Transverse colon (tissue), 4 donors: ENCODE data around the gene GALNT6. TPM values are rescaled to one million over a fixed set of nuclear protein-coding genes. Genes with fewer than 3 reads are reported as not detected.
A peak's percentile ranks its signal among the peaks of the same experiment; 100 is the strongest.

Source experiments
- DNase-seq: peaks from one replicate; pipeline ENCODE4 v3.0.0-alpha.2; 2019
- H3K27ac ChIP-seq, 4 donors: fragments of 200-600 bp; sonication (generic); 2 replicates each; pipeline ENCODE4 v1.5.1; 2016 to 2018; ENCODE audit warnings: inconsistent platforms in 4 of 4
- H3K27me3 ChIP-seq: fragments of 200-600 bp; sonication (generic); 2 replicates; pipeline ENCODE4 v1.5.1; 2017; ENCODE audit warnings: inconsistent platforms
- H3K36me3 ChIP-seq, 4 donors: fragments of 200-600 bp; sonication (generic); 2 replicates each; pipeline ENCODE4 v1.5.1; 2017 to 2019; ENCODE audit warnings: inconsistent platforms in 4 of 4
- H3K4me1 ChIP-seq, 4 donors: fragments of 200-600 bp; sonication (generic); 2 replicates each; pipeline ENCODE4 v1.5.1; 2017 to 2020; ENCODE audit warnings: inconsistent platforms in 4 of 4
- H3K4me3 ChIP-seq, 4 donors: fragments of 200-600 bp; sonication (generic); 1 replicate in 1 of 4; 2 replicates in 3 of 4; pipeline versions ENCODE4 v1.5.1 to v1.6.1; 2017 to 2019; ENCODE audit warnings: inconsistent platforms in 4 of 4
- H3K9me3 ChIP-seq, 2 donors: fragments of 200-600 bp; sonication (generic); 2 replicates each; pipeline ENCODE4 v1.5.1; 2017 to 2019; ENCODE audit warnings: inconsistent platforms in 2 of 2
- CTCF ChIP-seq, 5 experiments: fragments of 200-600 bp in 3 of 5; fragments of 450-650 bp in 2 of 5; sonication (generic) in 3 of 5; IDR thresholded peaks; 1 replicate in 2 of 5; 2 replicates in 3 of 5; pipeline ENCODE4 v1.5.1; 2016 to 2017; ENCODE audit warnings: antibody characterized with exemption in 5 of 5, inconsistent platforms in 3 of 5, mild to moderate bottlenecking in 2 of 5, moderate library complexity in 1 of 5
- EP300 ChIP-seq: sonication (generic); formaldehyde crosslinking; IDR thresholded peaks from one replicate; pipeline ENCODE4 v1.6.1; 2017; ENCODE audit warnings: antibody characterized with exemption, low read depth
- POLR2A ChIP-seq: fragments of 450-650 bp; IDR thresholded peaks from one replicate; pipeline ENCODE4 v1.6.1; 2016; ENCODE audit warnings: antibody characterized with exemption, mild to moderate bottlenecking, moderate library complexity
- POLR2AphosphoS5 ChIP-seq, 3 donors: sonication (generic); formaldehyde crosslinking; IDR thresholded peaks; one replicate each; pipeline ENCODE4 v1.6.1; 2016; ENCODE audit warnings: antibody characterized with exemption in 3 of 3
- WGBS, 2 donors: methylation state at CpG; one replicate each; pipeline ENCODE4 v1.1.5; 2018; ENCODE audit warnings: low coverage in 1 of 2; 5-methylcytosine and 5-hydroxymethylcytosine counted together
- in situ Hi-C, 4 donors: fragments of 200-750 bp; cut with MboI; loops; one replicate each; pipeline versions ENCODE4 v1.15.0 to v1.15.1; 2017; ENCODE audit warnings: low sequenced_read_pairs in 3 of 4, low pct_ligation_motif_present in 1 of 4, low pct_unique_long_range_greater_than_20kb in 1 of 4
- intact Hi-C: fragments of 100-400 bp; cut with DNase I; formaldehyde crosslinking; loops from one replicate; pipeline ENCODE4 v1.15.1; 2023; ENCODE audit warnings: low total_unique reads
- total RNA-seq, 4 donors: library from RNA; depleted of rRNA; stranded (reverse); fragments of >200 nt; gene quantifications; one replicate each; pipeline ENCODE4 v1.1.0, GENCODE V29; 2016

GALNT6 gene
- total RNA-seq, 4 donors from 2014 or later = 17.5 to 52.7 (median 26.8) TPM

- DNase-seq = peak; percentile 41
- no peaks in the 10 kb centered on the region for H3K36me3 ChIP-seq
- H3K4me3 ChIP-seq = peak overlapping the region; percentile 43 to 70 (median 65)
- intact Hi-C loops (no loop called here), in situ Hi-C loops (no loop called here)
- 25% methylated on average over 8 of the region's 8 CpGs; no CpG with 5 or more reads in 1 of the 2 donors for WGBS, 2 donors
- H3K9me3 ChIP-seq = no peaks in the 10 kb centered on the region
- H3K27me3 ChIP-seq = peaks cover 7% of the 10 kb centered on the region
- H3K27ac ChIP-seq = peak overlapping the region; percentile 69 to 76 (median 73)
- peaks cover 0 to 37% (median 24%) of the 10 kb centered on the region in 4 donors for H3K4me1 ChIP-seq
- TF ChIP-seq EP300 (no peak), POLR2AphosphoS5 (IDR thresholded peaks at IDR 0.05) (no peak), POLR2A (no peak), CTCF (IDR thresholded peaks at IDR 0.05) (peak in 1 of 5 experiments; percentile 19)
These were observed 319 bp downstream of the GALNT6 start for GRCh38 chr12:51390891-51391282.

GRCh38 chr12:51390457-51390856, 749 bp downstream of the GALNT6 start:
- H3K27ac ChIP-seq = peak overlapping the region in 2 of 4 donors; percentile 69 to 73
- H3K27me3 ChIP-seq = peaks cover 7% of the 10 kb centered on the region
- intact Hi-C loops (no loop called here), in situ Hi-C loops (no loop called here)
- peaks cover 0 to 37% (median 24%) of the 10 kb centered on the region in 4 donors for H3K4me1 ChIP-seq
- no peaks in the 10 kb centered on the region for H3K9me3 ChIP-seq
- H3K36me3 ChIP-seq = no peaks in the 10 kb centered on the region
- H3K4me3 ChIP-seq = no peak overlapping the region
- DNase-seq = no peak
- TF ChIP-seq POLR2A (no peak), POLR2AphosphoS5 (IDR thresholded peaks at IDR 0.05) (no peak), EP300 (no peak), CTCF (IDR thresholded peaks at IDR 0.05) (no peak)
- 33 to 75% methylated on average over 1 to 6 of the region's 6 CpGs for WGBS, 2 donors

- Histone ChIP-seq H3K4me1 (peaks cover 0 to 37% (median 24%) of the 10 kb centered on the region in 4 donors), H3K27me3 (peaks cover 7% of the 10 kb centered on the region), H3K9me3 (no peaks in the 10 kb centered on the region), H3K4me3 (no peak overlapping the region), H3K36me3 (no peaks in the 10 kb centered on the region), H3K27ac (peak overlapping the region in 3 of 4 donors; percentile 12 to 59 (median 25))
- peak; percentile 37 for DNase-seq
- TF ChIP-seq POLR2AphosphoS5 (IDR thresholded peaks at IDR 0.05) (peak in 1 of 3 donors; percentile 22), EP300 (no peak)
- intact Hi-C loops = no loop called here
- WGBS, 2 donors = 37 to 40% methylated on average over 1 to 2 of the region's 2 CpGs
- in situ Hi-C loops = no loop called here
These were observed 1.8 kb downstream of the GALNT6 start for GRCh38 chr12:51389302-51389999.

GRCh38 chr12:51388846-51389245, 2.4 kb downstream of the GALNT6 start:
- in situ Hi-C loops = no loop called here
- peaks cover 7% of the 10 kb centered on the region for H3K27me3 ChIP-seq
- WGBS, 2 donors = 86 to 90% methylated on average over 2 to 5 of the region's 5 CpGs
- H3K4me1 ChIP-seq = peaks cover 0 to 37% (median 24%) of the 10 kb centered on the region in 4 donors
- no peak overlapping the region for H3K27ac ChIP-seq
- no peak for DNase-seq
- no peaks in the 10 kb centered on the region for H3K9me3 ChIP-seq
- TF ChIP-seq POLR2AphosphoS5 (IDR thresholded peaks at IDR 0.05) (no peak), POLR2A (no peak), EP300 (no peak), CTCF (IDR thresholded peaks at IDR 0.05) (no peak)
- intact Hi-C loops = no loop called here
- no peak overlapping the region for H3K4me3 ChIP-seq
- H3K36me3 ChIP-seq = no peaks in the 10 kb centered on the region
